ENCODE data around the gene HDHD5.

Gene HDHD5

DNA sequence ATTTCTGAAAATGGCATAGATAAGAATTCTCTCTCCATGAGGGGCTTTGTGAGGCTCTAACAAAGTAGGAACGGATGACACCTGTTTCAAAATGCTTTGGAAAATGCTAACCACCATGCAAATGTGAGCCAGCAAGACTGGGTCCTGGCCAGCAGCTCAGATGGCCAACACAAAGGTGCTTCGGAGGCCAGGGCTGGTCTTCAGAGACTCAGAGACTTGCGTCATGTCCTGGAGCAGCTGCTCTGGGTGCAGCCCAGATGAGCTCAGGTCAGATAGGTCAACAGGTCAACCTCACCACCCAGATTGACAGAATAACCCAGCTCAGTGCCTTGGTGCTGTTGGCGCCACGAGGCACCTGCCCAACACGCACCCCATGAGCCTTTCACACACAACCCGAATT, 25.9 kb downstream of the HDHD5 start:
- TF ChIP-seq CTCF (IDR thresholded peaks at IDR 0.05; ENCODE audit: low read depth, low read length), result no peak
- DNase-seq (ENCODE audit: extremely low read depth, low read depth), result no peak

DNA sequence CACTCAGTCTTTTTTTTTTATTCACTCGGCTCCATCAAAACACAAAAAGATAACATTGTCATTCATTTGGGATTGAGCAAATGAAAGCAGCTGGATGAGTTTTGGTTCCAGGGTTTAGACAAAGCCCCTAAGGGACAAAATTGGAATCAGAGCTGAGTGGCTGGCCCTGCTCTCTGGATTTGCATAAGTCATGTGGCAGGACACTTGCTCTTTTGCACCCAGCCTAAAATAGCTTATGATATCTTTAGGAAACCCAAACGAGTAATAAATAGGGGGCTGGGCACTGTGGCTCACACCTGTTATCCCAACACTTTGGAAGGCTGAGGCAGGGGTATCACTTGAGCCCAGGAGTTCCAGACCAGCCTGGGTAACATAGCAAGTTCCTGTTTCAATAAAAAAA, 27.0 kb downstream of the HDHD5 start:
- no peak for TF ChIP-seq CTCF (IDR thresholded peaks at IDR 0.05; ENCODE audit: low read depth, low read length)
- DNase-seq (ENCODE audit: extremely low read depth, low read depth), result no peak

DNA sequence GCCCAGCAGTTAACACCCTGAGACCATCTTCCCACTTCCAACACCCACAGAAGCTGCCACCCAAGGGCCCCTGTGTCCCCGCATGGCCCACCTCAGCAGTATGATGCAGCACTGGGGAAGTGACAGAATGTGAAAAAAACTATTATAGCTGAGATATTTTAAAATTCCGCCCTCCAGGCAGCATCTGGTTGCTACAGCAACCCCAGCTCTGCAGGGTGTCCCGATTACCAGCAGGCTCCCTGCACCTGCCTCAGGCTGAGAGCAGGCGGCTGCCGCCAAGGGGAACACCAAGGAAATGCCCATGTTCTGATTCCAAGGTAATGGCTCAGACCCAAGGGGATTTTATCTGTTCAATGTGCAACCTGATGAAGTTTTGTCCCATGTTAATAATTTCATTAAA, 27.4 kb downstream of the HDHD5 start:
- no peak for TF ChIP-seq CTCF (IDR thresholded peaks at IDR 0.05; ENCODE audit: low read depth, low read length)
- no peak for DNase-seq (ENCODE audit: extremely low read depth, low read depth)

- no peak for TF ChIP-seq CTCF (IDR thresholded peaks at IDR 0.05; ENCODE audit: low read depth, low read length)
- peak; percentile 2 for DNase-seq (ENCODE audit: extremely low read depth, low read depth)
Observed at GRCh38 chr22:17130199-17130598, 28.9 kb downstream of the HDHD5 start.

DNA sequence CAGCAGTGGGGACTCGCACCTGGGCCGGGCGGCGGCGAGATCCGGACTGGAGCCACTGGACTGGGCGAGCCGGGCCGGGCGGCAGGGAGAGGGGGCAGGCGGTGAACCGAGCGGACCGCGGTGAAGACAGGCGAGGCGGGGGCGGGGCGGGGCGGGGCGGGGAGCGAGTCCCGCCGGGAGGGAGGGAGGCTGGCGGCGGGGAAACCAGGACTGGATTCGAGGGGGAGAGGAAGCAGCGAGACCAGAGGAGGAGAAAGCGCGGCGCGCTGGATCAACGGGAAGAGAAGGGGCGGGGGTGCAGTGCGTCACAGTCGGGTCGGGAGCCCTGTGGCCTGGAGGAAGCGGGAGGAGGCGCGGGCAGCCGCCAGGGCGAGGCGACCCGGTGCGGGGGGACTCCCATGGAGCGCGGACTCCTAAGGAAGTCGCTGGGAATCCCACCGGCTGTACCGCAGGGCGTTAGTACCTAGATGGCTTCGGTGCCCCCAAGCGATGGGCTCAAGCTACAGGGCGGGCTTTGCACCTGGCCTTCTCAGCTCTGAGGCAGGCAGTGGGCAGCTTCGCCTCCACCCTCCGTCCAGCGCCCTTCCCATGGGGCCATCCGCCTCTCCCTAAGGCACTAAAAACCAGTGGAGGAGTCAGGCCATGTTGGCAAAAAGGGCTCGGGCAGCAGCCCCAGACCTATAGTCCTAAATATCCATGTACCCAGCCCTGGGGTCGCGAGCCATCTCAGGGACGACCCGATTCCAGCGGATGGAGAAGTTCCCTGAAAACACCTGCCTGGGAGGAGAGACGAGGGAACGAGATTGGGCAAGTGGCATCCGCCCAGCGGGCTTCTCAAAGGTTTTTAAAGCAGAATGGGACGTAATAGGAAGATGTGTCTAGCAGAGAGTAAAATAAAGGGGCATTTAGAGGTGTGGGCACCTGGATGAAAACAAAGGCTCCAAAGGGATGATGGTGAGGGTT, 37.6 kb downstream of the HDHD5 start, which contains the start of gene TMEM121B:
TSS of gene TMEM121B (minus strand) at position 128 of the 963 bp plus-strand sequence. CDS start 233 bp downstream, outside the sequence.
- no peak for TF ChIP-seq CTCF (IDR thresholded peaks at IDR 0.05; ENCODE audit: low read depth, low read length)
- peak; percentile 1 for DNase-seq (ENCODE audit: extremely low read depth, low read depth)

DNA sequence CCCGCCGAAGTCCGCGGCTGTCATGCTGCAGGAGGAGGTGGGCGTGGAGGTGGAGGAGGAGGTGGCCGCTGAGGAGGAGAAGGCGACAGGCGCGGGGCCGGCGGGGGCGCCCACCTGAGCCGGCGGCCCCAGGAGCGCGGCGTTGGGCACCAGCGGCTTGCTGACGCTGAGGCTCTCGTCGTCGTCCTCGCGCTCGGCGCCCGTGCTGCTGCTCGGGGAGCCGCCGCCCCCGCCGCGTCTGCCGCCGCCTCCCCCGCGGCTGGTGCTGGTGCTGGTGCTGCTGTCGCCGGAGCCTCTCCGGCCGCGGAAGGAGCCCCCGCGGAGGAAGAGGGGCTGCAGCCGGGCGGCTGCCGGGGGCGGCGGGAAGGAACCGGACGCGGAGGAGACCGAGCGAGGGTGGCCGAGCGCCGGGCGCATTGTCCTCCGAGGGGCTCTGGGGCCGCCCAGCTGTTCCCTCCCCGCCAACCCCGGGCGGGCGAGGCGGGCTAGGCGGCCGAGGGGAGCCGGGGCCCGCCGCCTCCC, 38.3 kb downstream of the HDHD5 start:
- TF ChIP-seq CTCF (IDR thresholded peaks at IDR 0.05; ENCODE audit: low read depth, low read length), result no peak
- DNase-seq (ENCODE audit: extremely low read depth, low read depth), result no peak

- no peak for TF ChIP-seq CTCF (IDR thresholded peaks at IDR 0.05; ENCODE audit: low read depth, low read length)
- no peak for DNase-seq (ENCODE audit: extremely low read depth, low read depth)
Observed at GRCh38 chr22:17120281-17120680, 38.8 kb downstream of the HDHD5 start.
